AG04450 (cell line): ENCODE data around the gene RARS1. TPM values are rescaled to one million over a fixed set of nuclear protein-coding genes. Genes with fewer than 3 reads are reported as not detected.

ENCODE experiments used
- CTCF ChIA-PET: fragments of 300-600, 350-600 bp; formaldehyde crosslinking; extraction: SDS; loops from one replicate; lab custom pipeline; 2022; ENCODE audit warnings: antibody characterized with exemption, inconsistent platforms; lab: Charles Lee
- POLR2A ChIA-PET: fragments of 350-600 bp; formaldehyde crosslinking; extraction: SDS; loops from one replicate; lab custom pipeline; 2021; ENCODE audit warnings: antibody characterized with exemption, inconsistent platforms; lab: Yijun Ruan, JAX
- DNase-seq: peaks from one replicate; pipeline ENCODE4 v3.0.0-alpha.2; 2011; ENCODE audit warnings: low read depth, low spot score
- H3K27ac ChIP-seq: one replicate; pipeline ENCODE4 v1.5.1; 2012; ENCODE audit warnings: low read depth, low read length, control low read depth
- H3K27me3 ChIP-seq: one replicate; pipeline ENCODE4 v1.6.0; 2012; ENCODE audit warnings: low read length; ENCODE audit not compliant: control insufficient read depth, insufficient read depth
- H3K4me3 ChIP-seq: 2 replicates; pipeline ENCODE4 v1.5.1; 2011; ENCODE audit warnings: mild to moderate bottlenecking, low read depth, low read length, control low read depth
- H3K9me3 ChIP-seq: 2 replicates; pipeline ENCODE4 v1.5.1; 2012; ENCODE audit warnings: low read length; ENCODE audit not compliant: control insufficient read depth, insufficient read depth
- polyA plus RNA-seq: library from polyadenylated mRNA; depleted of rRNA; stranded (reverse); fragments of >200 nt; gene quantifications from 2 replicates; pipeline ENCODE4 v1.2.3, GENCODE V29; 2011
- TF ChIP-seq, protein P1 (sequence below): IDR thresholded peaks from 2 replicates; pipeline ENCODE4 v1.5.1; 2011; ENCODE audit warnings: low read depth, low read length, control low read depth, inconsistent platforms

Gene RARS1
- polyA plus RNA-seq, 1 experiment, result 147 TPM

DNA sequence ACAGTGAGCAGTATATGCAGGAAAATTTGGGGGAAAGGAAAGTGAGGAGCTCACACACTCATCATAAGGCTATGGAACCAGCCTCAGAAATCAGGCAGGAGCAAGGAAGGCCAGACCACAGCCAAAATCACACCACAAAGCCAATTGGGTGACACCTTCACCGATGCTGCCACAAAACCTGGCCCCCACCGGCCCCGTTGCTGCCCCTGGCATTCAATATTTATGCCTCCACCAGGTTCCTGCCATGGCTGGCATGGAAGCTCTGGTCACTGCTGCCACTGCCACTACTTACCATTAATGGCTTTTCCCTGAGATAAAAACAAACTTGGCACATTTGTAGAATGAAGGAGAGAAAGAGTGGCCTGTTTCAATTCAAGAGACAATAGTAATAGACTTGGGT is 28.7 kb upstream of the RARS1 start:
- ChIA-PET POLR2A (no interaction called here), CTCF (no interaction called here)
- H3K9me3 ChIP-seq, result no peaks in the 10 kb centered on the region; the same call in 1 of the 2 replicates

DNA sequence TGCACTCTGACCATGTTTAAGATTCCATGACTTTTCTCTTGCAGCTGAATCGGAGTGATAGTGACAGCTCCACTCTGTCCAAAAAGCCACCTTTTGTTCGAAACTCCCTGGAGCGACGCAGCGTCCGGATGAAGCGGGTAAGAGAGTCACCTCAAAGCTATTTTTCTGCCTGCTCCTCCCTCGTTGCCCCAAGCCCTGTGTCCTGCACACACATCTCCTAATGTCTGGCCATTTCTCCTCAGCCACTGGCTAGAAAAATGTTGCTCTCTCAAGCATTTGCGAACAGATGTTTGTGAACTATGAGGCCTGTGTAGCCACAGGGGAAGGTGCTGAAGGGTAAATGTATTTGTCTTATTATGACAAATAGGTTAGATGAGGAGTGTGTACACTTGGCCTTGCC is 25.7 kb upstream of the RARS1 start:
- TF ChIP-seq, protein P1, sequence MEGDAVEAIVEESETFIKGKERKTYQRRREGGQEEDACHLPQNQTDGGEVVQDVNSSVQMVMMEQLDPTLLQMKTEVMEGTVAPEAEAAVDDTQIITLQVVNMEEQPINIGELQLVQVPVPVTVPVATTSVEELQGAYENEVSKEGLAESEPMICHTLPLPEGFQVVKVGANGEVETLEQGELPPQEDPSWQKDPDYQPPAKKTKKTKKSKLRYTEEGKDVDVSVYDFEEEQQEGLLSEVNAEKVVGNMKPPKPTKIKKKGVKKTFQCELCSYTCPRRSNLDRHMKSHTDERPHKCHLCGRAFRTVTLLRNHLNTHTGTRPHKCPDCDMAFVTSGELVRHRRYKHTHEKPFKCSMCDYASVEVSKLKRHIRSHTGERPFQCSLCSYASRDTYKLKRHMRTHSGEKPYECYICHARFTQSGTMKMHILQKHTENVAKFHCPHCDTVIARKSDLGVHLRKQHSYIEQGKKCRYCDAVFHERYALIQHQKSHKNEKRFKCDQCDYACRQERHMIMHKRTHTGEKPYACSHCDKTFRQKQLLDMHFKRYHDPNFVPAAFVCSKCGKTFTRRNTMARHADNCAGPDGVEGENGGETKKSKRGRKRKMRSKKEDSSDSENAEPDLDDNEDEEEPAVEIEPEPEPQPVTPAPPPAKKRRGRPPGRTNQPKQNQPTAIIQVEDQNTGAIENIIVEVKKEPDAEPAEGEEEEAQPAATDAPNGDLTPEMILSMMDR, result no peak
- Histone ChIP-seq H3K9me3 (no peaks in the 10 kb centered on the region; the same call in 1 of the 2 replicates), H3K4me3 (no peak overlapping the region), H3K27me3 (no peaks in the 10 kb centered on the region), H3K27ac (no peak overlapping the region)
- POLR2A ChIA-PET, result no interaction called here
- CTCF ChIA-PET, result no interaction called here
- no peak for DNase-seq

More for the DNA sequence above, 28.7 kb upstream of the RARS1 start:
- H3K27me3 ChIP-seq, result no peaks in the 10 kb centered on the region
- TF ChIP-seq, protein P1, result no peak
- no peak overlapping the region for H3K4me3 ChIP-seq
- no peak for DNase-seq
- no peak overlapping the region for H3K27ac ChIP-seq

DNA sequence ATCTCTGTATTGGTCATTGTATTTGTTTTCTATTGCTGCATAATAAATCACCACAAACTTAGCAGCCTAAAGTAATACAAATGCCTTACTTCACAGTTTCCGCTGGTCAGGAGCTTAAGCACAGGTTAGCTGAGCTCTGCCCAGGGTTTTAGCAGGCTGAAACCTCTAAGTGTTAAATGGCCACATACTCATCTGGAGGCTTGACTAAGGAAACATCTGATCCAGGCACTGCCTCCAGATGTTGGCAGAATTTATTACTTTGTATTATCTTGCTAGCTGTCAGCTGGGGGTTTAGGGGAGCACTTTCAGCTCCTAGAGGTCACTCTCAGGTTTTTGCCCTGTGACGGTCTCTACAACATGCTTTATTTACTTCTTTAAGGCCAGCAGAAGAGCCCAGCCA is 23.2 kb upstream of the RARS1 start:
- DNase-seq, result no peak
- no peaks in the 10 kb centered on the region for H3K9me3 ChIP-seq
- H3K4me3 ChIP-seq, result no peak overlapping the region
- ChIA-PET POLR2A (no interaction called here), CTCF (interaction anchor here (1.1 kb wide), 1 partner anchor 23 kb away, joined by 4 read pairs; the partner anchor contains the start of gene RARS1)
- TF ChIP-seq, protein P1, result no peak
- no peaks in the 10 kb centered on the region for H3K27me3 ChIP-seq
- H3K27ac ChIP-seq, result no peak overlapping the region

DNA sequence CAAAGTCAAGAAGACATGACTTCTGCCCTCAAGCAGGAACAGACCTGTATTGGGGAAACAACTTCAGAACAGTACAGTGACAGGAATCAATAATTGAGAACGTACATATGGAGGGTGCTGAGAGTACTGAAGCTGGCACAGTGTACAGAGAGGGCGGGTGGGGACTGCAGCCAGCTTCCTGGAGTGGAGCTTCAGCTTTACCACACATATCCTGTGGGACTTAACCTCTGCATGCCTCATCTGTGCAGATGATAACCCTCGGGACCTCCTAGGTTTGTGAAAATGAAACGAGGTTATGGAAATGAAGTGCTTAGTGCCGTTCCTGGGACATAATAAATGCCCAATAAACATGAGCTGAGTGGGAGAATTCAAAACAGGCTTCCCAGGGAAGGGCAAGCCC is 22.1 kb upstream of the RARS1 start:
- POLR2A ChIA-PET, result no interaction called here
- DNase-seq, result no peak
- H3K4me3 ChIP-seq, result no peak overlapping the region
- H3K27ac ChIP-seq, result peak overlapping the region; percentile 31
- no peaks in the 10 kb centered on the region for H3K9me3 ChIP-seq
- CTCF ChIA-PET, result no interaction called here
- TF ChIP-seq, protein P1, result no peak
- H3K27me3 ChIP-seq, result no peaks in the 10 kb centered on the region

DNA sequence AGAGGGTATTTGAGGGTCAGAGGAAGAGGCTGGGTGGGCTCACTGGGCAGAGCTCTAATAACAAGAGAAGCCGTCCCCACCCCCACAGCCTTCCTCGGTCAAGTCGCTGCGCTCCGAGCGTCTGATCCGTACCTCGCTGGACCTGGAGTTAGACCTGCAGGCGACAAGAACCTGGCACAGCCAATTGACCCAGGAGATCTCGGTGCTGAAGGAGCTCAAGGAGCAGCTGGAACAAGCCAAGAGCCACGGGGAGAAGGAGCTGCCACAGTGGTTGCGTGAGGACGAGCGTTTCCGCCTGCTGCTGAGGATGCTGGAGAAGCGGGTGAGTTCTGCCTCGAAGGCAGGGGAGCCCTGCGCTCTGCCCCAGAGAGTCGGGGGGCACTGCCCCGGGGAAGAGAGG is 21.6 kb upstream of the RARS1 start:
- POLR2A ChIA-PET, result no interaction called here
- Histone ChIP-seq H3K27me3 (no peaks in the 10 kb centered on the region), H3K27ac (no peak overlapping the region), H3K4me3 (no peak overlapping the region), H3K9me3 (no peaks in the 10 kb centered on the region)
- TF ChIP-seq, protein P1, result no peak
- no peak for DNase-seq
- CTCF ChIA-PET, result interaction anchor here (0.9 kb wide), 1 partner anchor 13 kb away, joined by 3 read pairs; no protein-coding TSS in a partner anchor
